Measurements from ENCODE around the gene JAM2.
"Not testable (repeated sequence)": the region's sequence is repeated elsewhere in the genome, so short reads cannot be mapped to it uniquely, and the experiment has no call there.

The JAM2 gene

DNA sequence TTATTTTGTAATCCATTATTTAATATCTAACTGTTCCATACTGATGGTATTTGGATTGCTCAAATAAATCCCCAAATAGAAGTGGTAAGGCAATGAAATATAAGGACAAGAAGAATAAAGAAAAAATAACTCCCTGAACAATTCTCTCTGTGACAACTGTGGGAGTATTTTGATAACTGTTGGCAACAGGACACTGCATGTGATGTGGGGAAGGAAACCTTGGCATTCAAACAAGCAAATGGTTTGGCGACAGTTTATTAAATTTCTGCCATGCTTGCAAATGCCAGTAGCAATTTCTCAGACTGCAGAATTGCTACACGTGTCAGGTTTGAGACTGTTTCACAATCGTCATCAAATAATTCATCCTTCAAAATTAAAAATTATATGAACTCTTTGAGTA, 23.2 kb upstream of the JAM2 start:
- no peak for TF ChIP-seq CTCF (IDR thresholded peaks at IDR 0.05; ENCODE audit: borderline replicate concordance, control extremely low read depth, extremely low read depth, insufficient read depth, missing control alignments)
- DNase-seq (ENCODE audit: low spot score), result no peak
- in situ Hi-C loops (cut with MboI; ENCODE audit: low sequenced_read_pairs, unreplicated experiment), result loop anchor here (25.0 kb wide), 2 partner anchors 246 to 546 kb away; partner anchors contain the start of gene APP

- DNase-seq (ENCODE audit: low spot score), result no peak
- in situ Hi-C loops (cut with MboI; ENCODE audit: low sequenced_read_pairs, unreplicated experiment), result loop anchor here (25.0 kb wide), 2 partner anchors 243 to 543 kb away; partner anchors contain the start of gene APP
- no peak for TF ChIP-seq CTCF (IDR thresholded peaks at IDR 0.05; ENCODE audit: borderline replicate concordance, control extremely low read depth, extremely low read depth, insufficient read depth, missing control alignments)
These were observed 19.9 kb upstream of the JAM2 start for GRCh38 chr21:25619198-25619597.

- in situ Hi-C loops (cut with MboI; ENCODE audit: low sequenced_read_pairs, unreplicated experiment), result loop anchor here (25.0 kb wide), 2 partner anchors 238 to 538 kb away; partner anchors contain the start of gene APP
- DNase-seq (ENCODE audit: low spot score), result no peak
- no peak for TF ChIP-seq CTCF (IDR thresholded peaks at IDR 0.05; ENCODE audit: borderline replicate concordance, control extremely low read depth, extremely low read depth, insufficient read depth, missing control alignments)
These were observed 14.5 kb upstream of the JAM2 start for GRCh38 chr21:25624511-25624910.

- TF ChIP-seq CTCF (IDR thresholded peaks at IDR 0.05; ENCODE audit: borderline replicate concordance, control extremely low read depth, extremely low read depth, insufficient read depth, missing control alignments), result no peak
- in situ Hi-C loops (cut with MboI; ENCODE audit: low sequenced_read_pairs, unreplicated experiment), result no loop called here
These were observed 14.0 kb upstream of the JAM2 start for GRCh38 chr21:25625036-25625435.

DNA sequence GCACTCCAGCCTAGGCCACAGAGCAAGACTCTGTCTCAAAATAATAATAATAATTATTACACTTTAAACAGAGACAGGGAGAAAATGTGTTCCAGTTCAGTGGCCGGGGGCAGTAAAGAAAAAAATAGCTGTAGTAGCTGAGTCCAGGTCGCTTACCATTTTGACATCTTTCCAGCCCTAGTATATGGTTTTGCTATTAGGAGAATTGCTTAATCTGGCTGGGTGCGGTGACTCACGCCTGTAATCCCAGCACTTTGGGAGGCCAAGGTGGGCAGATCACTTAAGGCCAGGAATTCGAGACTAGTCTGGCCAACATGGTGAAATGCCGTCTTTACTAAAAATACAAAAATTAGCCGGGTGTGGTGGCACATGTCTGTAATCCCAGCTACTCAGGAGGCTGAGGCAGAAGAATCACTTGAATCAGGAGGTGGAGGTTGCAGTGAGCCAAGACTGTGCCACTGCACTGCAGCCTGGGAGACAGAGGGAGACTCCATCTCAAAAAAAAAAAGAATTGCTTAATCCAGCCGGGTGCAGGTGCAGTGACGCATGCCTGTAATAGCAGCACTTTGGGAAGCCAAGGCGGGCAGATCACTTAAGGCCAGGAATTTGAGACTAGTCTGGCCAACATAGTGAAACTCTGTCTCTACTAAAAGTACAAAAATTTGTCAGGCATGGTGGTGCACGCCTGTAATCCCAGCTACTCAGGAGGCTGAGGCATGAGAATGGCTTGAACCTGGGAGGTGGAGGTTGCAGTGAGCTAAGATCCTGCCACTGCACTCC, 13.1 kb upstream of the JAM2 start:
- in situ Hi-C loops (cut with MboI; ENCODE audit: low sequenced_read_pairs, unreplicated experiment), result not testable (repeated sequence)

More at GRCh38 chr21:25625036-25625435, 14.0 kb upstream of the JAM2 start:
- no peak for DNase-seq (ENCODE audit: low spot score)

GRCh38 chr21:25626757-25627156, 12.3 kb upstream of the JAM2 start:
- in situ Hi-C loops (cut with MboI; ENCODE audit: low sequenced_read_pairs, unreplicated experiment), result no loop called here

More for the DNA sequence above, 13.1 kb upstream of the JAM2 start:
- not testable (repeated sequence) for DNase-seq (ENCODE audit: low spot score)

More at GRCh38 chr21:25626757-25627156, 12.3 kb upstream of the JAM2 start:
- no peak for TF ChIP-seq CTCF (IDR thresholded peaks at IDR 0.05; ENCODE audit: borderline replicate concordance, control extremely low read depth, extremely low read depth, insufficient read depth, missing control alignments)
- no peak for DNase-seq (ENCODE audit: low spot score)
